T-cell (primary cell): ENCODE data around the gene HSPB3. TPM values are rescaled to one million over a fixed set of nuclear protein-coding genes. Genes with fewer than 3 reads are reported as not detected.

ENCODE experiments used
- ATAC-seq, 4 experiments: fragments of 200-7000 bp in 3 of 4; fragments of 150-1000 bp in 1 of 4; cut with Tn5 transposase; replicated peaks in 1 of 4; 1 replicate in 3 of 4; 2 replicates in 1 of 4; pipeline ENCODE4 v1.10.0; 2021; ENCODE audit warnings: moderate library complexity in 3 of 4, mild to moderate bottlenecking in 2 of 4, moderate number of reproducible peaks in 1 of 4
- CTCF ChIA-PET, 2 donors: fragments of 300-600 bp; sonication (Branson Sonifier 250); formaldehyde crosslinking; loops; one replicate each; lab custom pipeline; 2022; ENCODE audit warnings: antibody characterized with exemption in 2 of 2; lab: Charles Lee
- POLR2A ChIA-PET, 2 donors: fragments of 300-600 bp; sonication (Branson Sonifier 250); formaldehyde crosslinking; loops; one replicate each; lab custom pipeline; 2022; ENCODE audit warnings: antibody characterized with exemption in 2 of 2; lab: Charles Lee
- DNase-seq, 35 experiments: peaks; one replicate each; pipeline versions ENCODE4 v3.0.0 to v3.0.0-alpha.2; 2013 to 2023
- H3K27ac ChIP-seq: one replicate; pipeline ENCODE4 v1.5.1; 2013; ENCODE audit warnings: low read length
- H3K27me3 ChIP-seq, 2 experiments: replicated peaks in 1 of 2; 1 replicate in 1 of 2; 2 replicates in 1 of 2; pipeline versions ENCODE4 v1.6.1 to v1.7.0; 2013; ENCODE audit warnings: low read length in 1 of 2, mixed read lengths in 1 of 2; ENCODE audit not compliant: control insufficient read depth in 2 of 2, insufficient read depth in 2 of 2; ENCODE audit errors: extremely low read depth in 1 of 2
- H3K36me3 ChIP-seq, 2 donors: 1 replicate in 1 of 2; 2 replicates in 1 of 2; pipeline versions ENCODE4 v1.6.1 to v1.7.0; 2013; ENCODE audit warnings: low read length in 1 of 2; ENCODE audit not compliant: control insufficient read depth in 2 of 2, insufficient read depth in 1 of 2; ENCODE audit errors: extremely low read depth in 1 of 2
- H3K4me1 ChIP-seq, 2 experiments: 1 replicate in 1 of 2; 2 replicates in 1 of 2; pipeline versions ENCODE4 v1.6.1 to v1.7.0; 2013; ENCODE audit warnings: low read length in 2 of 2, mixed read lengths in 1 of 2; ENCODE audit not compliant: insufficient read depth in 2 of 2, control insufficient read depth in 1 of 2; ENCODE audit errors: extremely low read depth in 1 of 2
- H3K4me3 ChIP-seq, 2 donors: 1 replicate in 1 of 2; 2 replicates in 1 of 2; pipeline versions ENCODE4 v1.5.1 to v1.7.0; 2013; ENCODE audit warnings: mild to moderate bottlenecking in 2 of 2, low read length in 1 of 2, moderate library complexity in 1 of 2; ENCODE audit not compliant: control insufficient read depth in 1 of 2; ENCODE audit errors: extremely low read depth in 1 of 2
- H3K9me3 ChIP-seq: 2 replicates; pipeline ENCODE4 v1.7.0; 2013
- H3K27ac Mint-ChIP-seq, 2 donors: one replicate each; pipeline ENCODE4 v1.8.0; 2020 to 2021; ENCODE audit warnings: mild to moderate bottlenecking in 2 of 2, mixed read lengths in 2 of 2
- H3K27me3 Mint-ChIP-seq, 2 donors: one replicate each; pipeline ENCODE4 v1.8.0; 2021 to 2022; ENCODE audit warnings: mixed read lengths in 2 of 2
- H3K36me3 Mint-ChIP-seq: one replicate; pipeline ENCODE4 v1.8.0; 2021; ENCODE audit warnings: mixed read lengths
- H3K4me1 Mint-ChIP-seq, 3 donors: one replicate each; pipeline ENCODE4 v1.8.0; 2020 to 2022; ENCODE audit warnings: mixed read lengths in 3 of 3, mild to moderate bottlenecking in 1 of 3
- H3K4me3 Mint-ChIP-seq, 3 donors: one replicate each; pipeline ENCODE4 v1.8.0; 2020 to 2022; ENCODE audit warnings: mild to moderate bottlenecking in 3 of 3, mixed read lengths in 3 of 3, moderate library complexity in 3 of 3
- H3K9me3 Mint-ChIP-seq, 3 donors: one replicate each; pipeline ENCODE4 v1.8.0; 2020 to 2022; ENCODE audit warnings: mixed read lengths in 3 of 3
- WGBS: methylation state at CpG from one replicate; pipeline ENCODE4 v1.1.5; 2013; ENCODE audit warnings: missing lambda C conversion rate; ENCODE audit not compliant: insufficient coverage; 5-methylcytosine and 5-hydroxymethylcytosine counted together
- total RNA-seq, 35 experiments: library from RNA in 6 of 35; stranded (reverse) in 6 of 35; fragments of 120-200 nt in 1 of 35; gene quantifications; one replicate each; pipeline versions ENCODE4 v1.2.1 to v1.2.4 and lab custom pipeline; 2013 to 2026

The HSPB3 gene
- total RNA-seq, 5 donors from 2014 or later (not counting 1 experiment from before 2014, with no cell fraction given), result not detected

DNA sequence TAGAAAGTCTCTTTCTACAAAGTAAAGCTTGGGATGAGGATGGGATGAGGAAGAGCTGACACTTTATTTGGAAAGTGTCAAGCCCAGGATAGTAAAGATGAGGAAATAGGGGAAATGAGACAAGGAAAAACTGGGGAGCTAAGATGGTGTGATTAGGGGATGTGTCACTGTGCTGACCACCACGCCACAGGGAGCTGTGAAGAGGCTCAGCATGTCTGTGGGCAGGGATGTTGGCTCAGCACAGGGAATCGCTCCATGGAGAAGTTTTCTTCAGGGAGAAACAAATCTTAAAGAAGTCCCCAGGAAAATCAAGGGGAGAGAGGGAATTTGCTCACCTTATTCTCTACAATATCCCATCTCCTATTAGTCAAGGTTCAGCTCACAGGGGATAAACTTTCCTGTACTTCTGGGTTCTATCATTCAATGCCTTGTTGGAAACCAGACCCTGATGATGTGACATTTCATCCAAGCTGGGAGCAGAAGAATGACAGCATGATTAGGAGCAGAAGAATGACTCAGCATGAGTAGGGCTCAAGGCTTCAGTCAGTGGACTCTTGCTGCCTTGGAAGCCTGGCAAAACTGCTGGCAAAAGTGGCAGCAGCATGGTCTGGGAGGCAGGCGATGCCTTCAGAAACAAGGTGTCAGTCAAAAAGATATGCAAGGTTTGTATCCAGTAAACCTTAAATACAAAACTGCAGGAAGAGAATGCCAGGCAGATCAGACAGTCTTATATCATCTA lies 4.9 kb downstream of the HSPB3 start:
- H3K4me1 Mint-ChIP-seq, result no peaks in the 10 kb centered on the region
- DNase-seq (no peak), ATAC-seq (no peak)
- no peak overlapping the region for H3K27ac Mint-ChIP-seq
- H3K4me3 ChIP-seq, result no peak overlapping the region
- H3K4me1 ChIP-seq, result no peaks in the 10 kb centered on the region
- H3K9me3 Mint-ChIP-seq, result peaks cover 8 to 15% (median 9%) of the 10 kb centered on the region in 3 donors
- peaks cover 12 to 16% of the 10 kb centered on the region in 2 donors for H3K27me3 Mint-ChIP-seq
- no peaks in the 10 kb centered on the region for H3K9me3 ChIP-seq
- 83% methylated on average over 1 of the region's 3 CpGs for WGBS
- no peaks in the 10 kb centered on the region for H3K36me3 ChIP-seq
- H3K27ac ChIP-seq, result no peak overlapping the region
- peaks cover 0 to 18% of the 10 kb centered on the region in 2 experiments for H3K27me3 ChIP-seq
- no peak overlapping the region for H3K4me3 Mint-ChIP-seq
- POLR2A ChIA-PET, result no interaction called here
- CTCF ChIA-PET, result interaction anchor here in 1 of 2 donors (0.6 kb wide), 1 partner anchor 15 kb away, joined by 3 read pairs; no protein-coding TSS in a partner anchor
- no peaks in the 10 kb centered on the region for H3K36me3 Mint-ChIP-seq

DNA sequence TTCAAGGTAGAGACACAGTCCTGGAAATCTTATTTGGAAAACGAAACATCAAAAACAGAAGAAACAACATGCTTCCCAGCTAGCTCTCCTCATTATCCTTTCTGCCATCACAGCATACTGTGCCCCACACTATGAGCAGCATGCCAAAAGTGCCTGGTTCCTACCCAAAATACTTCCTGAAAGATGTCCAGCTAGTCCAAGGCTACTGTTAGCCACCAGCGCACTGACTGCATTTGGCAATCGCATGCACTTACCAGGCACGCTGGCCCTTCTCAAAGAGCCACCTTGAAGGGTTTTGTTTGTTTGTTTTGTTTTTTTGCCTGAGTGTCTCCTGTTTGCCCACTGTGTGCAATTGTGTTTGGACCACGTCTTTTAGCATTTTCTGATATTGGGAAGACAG lies 6.8 kb downstream of the HSPB3 start:
- Histone ChIP-seq H3K27ac (no peak overlapping the region), H3K36me3 (no peaks in the 10 kb centered on the region), H3K9me3 (no peaks in the 10 kb centered on the region), H3K27me3 (peaks cover 0 to 16% of the 10 kb centered on the region in 2 experiments), H3K4me3 (no peak overlapping the region), H3K4me1 (no peaks in the 10 kb centered on the region)
- ATAC-seq (no peak), DNase-seq (no peak)
- Mint-ChIP-seq H3K4me3 (no peak overlapping the region), H3K27ac (no peak overlapping the region), H3K27me3 (peaks cover 16 to 17% of the 10 kb centered on the region in 2 donors), H3K36me3 (no peaks in the 10 kb centered on the region), H3K9me3 (peaks cover 9 to 15% (median 13%) of the 10 kb centered on the region in 3 donors), H3K4me1 (no peaks in the 10 kb centered on the region)
- CTCF ChIA-PET, result no interaction called here
- POLR2A ChIA-PET, result no interaction called here
- 100% methylated on average over 2 of the region's 5 CpGs for WGBS

DNA sequence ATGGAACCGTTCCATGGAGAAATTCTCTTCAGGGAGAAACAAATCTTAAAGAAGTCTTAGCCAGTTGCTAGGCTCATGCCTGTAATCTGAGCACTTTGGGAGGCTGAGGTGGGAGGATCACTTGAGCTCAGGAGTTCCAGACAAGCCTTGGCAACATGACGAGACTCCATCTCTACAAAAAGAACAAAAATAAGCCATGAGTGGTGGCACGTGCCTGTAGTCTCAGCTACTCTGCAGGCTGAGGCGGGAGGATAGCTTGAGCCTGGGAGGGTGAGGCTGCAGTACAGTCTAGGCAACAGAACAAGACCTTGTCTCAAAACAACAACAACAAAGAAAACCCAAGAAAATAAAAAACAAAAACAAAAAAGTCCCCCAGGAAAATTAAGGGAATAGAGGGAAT lies 8.2 kb downstream of the HSPB3 start:
- Histone ChIP-seq H3K9me3 (no peaks in the 10 kb centered on the region), H3K27ac (no peak overlapping the region), H3K27me3 (peaks cover 0 to 17% of the 10 kb centered on the region in 2 experiments), H3K4me1 (no peaks in the 10 kb centered on the region), H3K36me3 (no peaks in the 10 kb centered on the region), H3K4me3 (no peak overlapping the region)
- CTCF ChIA-PET, result no interaction called here
- H3K9me3 Mint-ChIP-seq, result peaks cover 9 to 15% (median 13%) of the 10 kb centered on the region in 3 donors
- no peak overlapping the region for H3K4me3 Mint-ChIP-seq
- no peaks in the 10 kb centered on the region for H3K4me1 Mint-ChIP-seq
- H3K36me3 Mint-ChIP-seq, result no peaks in the 10 kb centered on the region
- DNase-seq, result no peak
- POLR2A ChIA-PET, result interaction anchor here in 1 of 2 donors (0.6 kb wide), 1 partner anchor 724 kb away, joined by 3 read pairs; no protein-coding TSS in a partner anchor
- WGBS, result no CpG with 5 or more reads among the region's 4 CpGs
- no peak for ATAC-seq
- H3K27ac Mint-ChIP-seq, result no peak overlapping the region
- peaks cover 14 to 16% of the 10 kb centered on the region in 2 donors for H3K27me3 Mint-ChIP-seq

DNA sequence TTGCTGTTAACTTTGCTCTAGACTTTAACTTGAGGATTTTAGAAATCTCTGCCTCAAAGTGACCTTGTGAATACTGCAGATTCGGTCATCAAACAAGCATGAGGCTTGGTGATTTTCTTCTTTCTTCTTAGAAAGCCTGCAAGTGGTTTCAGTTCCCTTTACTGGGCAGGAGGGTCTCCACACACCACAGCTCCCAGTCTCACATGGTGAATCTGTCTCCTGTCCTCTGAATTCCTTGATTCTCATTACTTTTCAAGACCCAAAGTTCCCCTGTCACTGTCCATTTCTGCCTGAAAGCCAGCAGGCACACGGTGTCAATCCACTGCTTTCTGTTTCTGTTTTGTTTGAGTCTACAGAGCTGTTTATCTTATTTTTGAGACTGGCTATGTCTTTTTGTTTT lies 14.1 kb downstream of the HSPB3 start:
- H3K36me3 Mint-ChIP-seq, result peaks cover 3% of the 10 kb centered on the region
- ChIA-PET CTCF (interaction anchor here in 1 of 2 donors (2.8 kb wide), 1 partner anchor 20 kb away, joined by 9 read pairs; no protein-coding TSS in a partner anchor), POLR2A (no interaction called here)
- H3K4me3 Mint-ChIP-seq, result peak overlapping the region in 2 of 3 donors; percentile 13 to 24
- no peak overlapping the region for H3K4me3 ChIP-seq
- H3K9me3 ChIP-seq, result no peaks in the 10 kb centered on the region
- H3K9me3 Mint-ChIP-seq, result peaks cover 0 to 5% (median 0%) of the 10 kb centered on the region in 3 donors
- no peaks in the 10 kb centered on the region for H3K4me1 ChIP-seq
- no peak overlapping the region for H3K27ac Mint-ChIP-seq
- 80% methylated on average over 1 of the region's 2 CpGs for WGBS
- ATAC-seq (no peak), DNase-seq (no peak)
- peaks cover 7 to 10% (median 9%) of the 10 kb centered on the region in 3 donors for H3K4me1 Mint-ChIP-seq
- H3K27me3 Mint-ChIP-seq, result peaks cover 5 to 9% of the 10 kb centered on the region in 2 donors
- H3K36me3 ChIP-seq, result no peaks in the 10 kb centered on the region
- peaks cover 0 to 9% of the 10 kb centered on the region in 2 experiments for H3K27me3 ChIP-seq
- no peak overlapping the region for H3K27ac ChIP-seq

- Histone ChIP-seq H3K27me3 (peaks cover 0 to 9% of the 10 kb centered on the region in 2 experiments), H3K9me3 (no peaks in the 10 kb centered on the region), H3K4me3 (no peak overlapping the region), H3K27ac (no peak overlapping the region), H3K4me1 (no peaks in the 10 kb centered on the region), H3K36me3 (no peaks in the 10 kb centered on the region)
- Mint-ChIP-seq H3K9me3 (peaks cover 0 to 5% (median 0%) of the 10 kb centered on the region in 3 donors), H3K27ac (no peak overlapping the region), H3K36me3 (peaks cover 3% of the 10 kb centered on the region), H3K4me1 (peaks cover 7 to 10% (median 9%) of the 10 kb centered on the region in 3 donors), H3K4me3 (peak overlapping the region in 1 of 3 donors; percentile 13), H3K27me3 (peaks cover 5 to 9% of the 10 kb centered on the region in 2 donors)
- WGBS, result no CpG with 5 or more reads among the region's 2 CpGs
- POLR2A ChIA-PET, result no interaction called here
- DNase-seq (no peak), ATAC-seq (no peak)
- CTCF ChIA-PET, result interaction anchor here (1.5 to 2.8 kb wide), 3 partner anchors 11 to 375 kb away, joined by 4 to 9 read pairs (median 5); no protein-coding TSS in a partner anchor
These were observed 14.6 kb downstream of the HSPB3 start for GRCh38 chr5:54470128-54470527.

DNA sequence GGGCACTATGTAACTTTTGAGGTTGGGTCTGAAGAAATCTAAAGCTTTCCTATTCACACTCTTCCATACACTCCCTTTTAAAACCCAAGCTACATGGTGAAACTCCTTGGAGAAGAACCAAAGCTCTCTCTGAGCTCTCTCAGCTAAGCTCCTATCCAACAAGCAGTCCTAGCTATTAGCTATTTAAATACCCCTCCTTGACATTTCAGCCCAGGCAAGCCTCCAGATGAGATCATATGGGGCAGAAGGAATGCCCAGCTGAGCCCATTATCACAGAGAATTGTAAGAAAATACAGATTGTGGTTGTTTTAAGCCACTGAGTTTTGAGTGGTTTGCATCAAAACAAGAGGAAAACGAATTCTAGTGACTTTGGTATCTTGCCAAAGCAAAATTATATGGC lies 15.2 kb downstream of the HSPB3 start:
- H3K4me3 Mint-ChIP-seq, result no peak overlapping the region

More for the DNA sequence above, 15.2 kb downstream of the HSPB3 start:
- H3K27ac ChIP-seq, result no peak overlapping the region
- H3K4me3 ChIP-seq, result no peak overlapping the region
- Mint-ChIP-seq H3K27ac (no peak overlapping the region), H3K27me3 (peaks cover 5 to 9% of the 10 kb centered on the region in 2 donors), H3K4me1 (peaks cover 7 to 10% (median 9%) of the 10 kb centered on the region in 3 donors), H3K36me3 (peaks cover 3% of the 10 kb centered on the region), H3K9me3 (peaks cover 0 to 5% (median 0%) of the 10 kb centered on the region in 3 donors)
- ATAC-seq (no peak), DNase-seq (no peak)
- H3K27me3 ChIP-seq, result peaks cover 0 to 9% of the 10 kb centered on the region in 2 experiments
- no peaks in the 10 kb centered on the region for H3K9me3 ChIP-seq
- CTCF ChIA-PET, result interaction anchor here (1.5 to 2.8 kb wide), 4 partner anchors 10 to 374 kb away, joined by 4 to 9 read pairs (median 4); no protein-coding TSS in a partner anchor
- no CpG with 5 or more reads among the region's 1 CpG for WGBS
- H3K36me3 ChIP-seq, result no peaks in the 10 kb centered on the region
- no peaks in the 10 kb centered on the region for H3K4me1 ChIP-seq
- POLR2A ChIA-PET, result no interaction called here
